Activated CD4-positive, alpha-beta T cell treated with anti-CD3 and anti-CD28 coated beads, Interleukin-2, amount 50 U/mL, for 16 hours (primary cell): ENCODE measurements around the gene TBC1D22A.
"Not testable (repeated sequence)": the region's sequence is repeated elsewhere in the genome, so short reads cannot be mapped to it uniquely, and the experiment has no call there.

Experiments used
- DNase-seq: peaks from one replicate; pipeline ENCODE4 v3.0.0-alpha.2; 2020

TBC1D22A gene

GRCh38 chr22:47164514-47165337 is 402.3 kb downstream of the TBC1D22A start:
- DNase-seq, result no peak

DNA sequence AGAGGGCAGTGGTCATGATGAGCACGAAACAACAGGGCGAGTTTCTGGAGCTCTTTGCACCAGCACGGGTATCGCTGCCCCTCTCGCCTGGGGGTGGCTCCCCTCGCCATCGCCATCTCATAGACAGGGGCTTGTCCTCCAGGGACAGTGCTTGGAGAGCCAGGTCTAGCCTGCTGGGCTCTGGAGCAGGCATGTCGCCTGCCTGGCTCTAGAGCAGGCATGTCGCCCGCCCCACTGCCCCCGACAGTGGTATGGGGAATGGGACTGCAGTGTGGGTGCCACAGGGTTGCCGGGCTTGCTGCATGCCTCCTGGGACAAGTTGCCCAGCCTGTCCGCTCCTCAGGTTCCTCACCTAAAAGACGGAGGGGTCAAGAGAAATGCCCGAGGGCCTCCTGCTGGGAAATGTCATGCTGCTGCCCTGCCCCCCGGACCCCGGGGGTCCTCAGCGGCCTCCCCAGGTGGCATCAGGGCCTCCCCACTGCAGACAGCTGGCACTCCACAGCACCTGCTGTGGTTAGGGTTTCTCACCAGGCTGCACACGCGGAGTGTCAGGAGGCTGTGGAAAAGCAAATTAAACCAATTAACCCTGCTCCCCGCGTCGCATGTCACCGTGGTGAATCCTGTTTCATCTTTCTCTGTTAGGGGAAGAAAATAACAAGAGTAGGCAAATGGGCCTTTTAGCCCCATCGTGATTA is 403.0 kb downstream of the TBC1D22A start:
- no peak for DNase-seq

DNA sequence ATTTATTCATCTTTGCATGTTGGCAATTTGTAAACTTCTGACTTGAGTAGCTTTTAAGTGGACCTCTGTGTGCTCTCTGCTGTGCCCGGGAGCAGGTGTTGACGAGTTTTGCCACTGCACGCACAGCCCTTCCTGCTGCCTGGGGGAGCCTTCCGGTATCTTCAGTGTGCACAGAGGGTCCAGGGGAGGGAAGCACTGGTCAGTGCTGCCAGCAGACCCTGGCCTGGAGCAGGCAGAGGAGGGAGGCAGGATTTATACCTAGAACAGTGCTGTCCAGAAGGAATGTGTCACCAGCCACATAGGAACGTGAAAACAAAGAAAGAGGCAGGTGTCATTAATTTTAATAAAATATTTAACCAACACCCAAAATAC is 403.6 kb downstream of the TBC1D22A start:
- no peak for DNase-seq

- no peak for DNase-seq
These were observed 404.1 kb downstream of the TBC1D22A start for GRCh38 chr22:47166446-47167016.

GRCh38 chr22:47167056-47167455 is 404.6 kb downstream of the TBC1D22A start:
- no peak for DNase-seq

DNA sequence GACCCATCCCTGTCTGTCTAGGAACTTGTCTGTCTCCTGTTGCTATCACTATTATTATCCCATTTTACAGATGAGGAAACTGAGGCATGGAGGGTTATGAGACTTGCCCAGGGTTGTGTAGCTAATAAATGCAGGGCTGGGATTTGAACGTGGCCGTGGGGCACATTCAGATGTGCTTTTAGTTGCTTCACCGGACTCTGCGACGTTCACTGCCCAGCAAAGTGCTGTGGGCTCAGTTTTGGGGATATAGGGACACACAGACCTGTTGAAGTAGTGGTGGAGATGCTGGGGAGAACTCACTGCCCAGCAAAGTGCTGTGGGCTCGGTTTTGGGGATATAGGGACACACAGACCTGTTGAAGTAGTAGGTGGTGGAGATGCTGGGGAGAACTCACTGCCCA is 405.5 kb downstream of the TBC1D22A start:
- not testable (repeated sequence) for DNase-seq

DNA sequence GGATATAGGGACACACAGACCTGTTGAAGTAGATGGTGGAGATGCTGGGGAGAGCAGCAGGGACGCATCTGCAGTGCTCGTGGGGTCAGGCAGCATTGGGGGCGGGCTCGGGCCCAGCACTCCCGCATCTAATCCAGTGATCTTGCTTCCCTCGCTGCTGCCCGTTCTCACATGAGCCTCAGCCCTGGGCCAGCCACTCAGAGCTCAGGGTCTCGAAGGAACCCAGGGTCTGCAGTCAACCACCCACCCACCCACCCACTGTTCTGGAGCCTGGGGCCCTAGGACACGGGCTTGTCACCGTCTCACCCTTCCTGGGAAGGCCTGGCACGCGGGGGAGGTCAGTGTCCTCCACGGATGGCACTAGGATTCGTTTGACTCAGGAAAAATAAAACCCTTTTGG is 406.0 kb downstream of the TBC1D22A start:
- DNase-seq, result no peak

GRCh38 chr22:47168900-47169800 is 406.7 kb downstream of the TBC1D22A start:
- no peak for DNase-seq

GRCh38 chr22:47169801-47170140 is 407.3 kb downstream of the TBC1D22A start:
- no peak for DNase-seq

DNA sequence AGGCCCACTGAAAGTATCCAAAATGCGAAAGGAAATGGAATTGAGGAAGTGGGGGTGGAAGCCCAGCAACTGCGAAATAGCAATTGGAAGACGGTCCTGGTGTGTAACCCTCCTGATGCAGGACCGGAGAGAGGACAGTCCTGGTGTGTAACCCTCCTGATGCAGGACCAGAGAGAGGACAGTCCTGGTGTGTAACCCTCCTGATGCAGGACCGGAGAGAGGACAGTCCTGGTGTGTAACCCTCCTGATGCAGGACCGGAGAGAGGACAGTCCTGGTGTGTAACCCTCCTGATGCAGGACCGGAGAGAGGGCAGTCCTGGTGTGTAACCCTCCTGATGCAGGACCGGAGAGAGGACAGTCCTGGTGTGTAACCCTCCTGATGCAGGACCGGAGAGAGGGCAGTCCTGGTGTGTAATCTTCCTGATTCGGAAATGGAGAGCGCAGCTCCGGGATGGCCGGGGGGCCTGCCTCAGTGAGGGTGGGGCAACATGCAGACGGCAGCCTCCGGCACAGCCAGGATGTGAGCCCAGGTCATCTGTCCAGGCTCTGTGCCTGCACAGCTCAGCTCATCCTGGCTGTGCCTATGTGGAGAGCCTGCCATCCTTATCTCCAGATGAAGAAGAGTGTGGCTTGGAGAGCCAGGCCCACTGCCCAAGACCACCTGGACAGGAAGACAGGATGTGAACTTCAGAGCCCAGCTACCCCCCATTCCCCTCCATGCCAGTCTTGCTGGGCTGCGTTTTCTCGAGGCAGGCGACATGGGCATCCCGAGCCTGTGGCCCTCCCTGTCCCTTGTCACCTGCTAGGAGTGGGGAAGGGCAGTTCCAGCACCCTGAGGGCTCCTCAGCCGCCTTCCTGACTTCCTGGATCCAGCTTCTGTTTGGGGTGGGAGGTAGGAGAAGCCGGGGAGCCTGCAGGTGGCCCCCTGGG is 408.3 kb downstream of the TBC1D22A start:
- DNase-seq, result not testable (repeated sequence)

- no peak for DNase-seq
These were observed 409.2 kb downstream of the TBC1D22A start for GRCh38 chr22:47171441-47172221.

DNA sequence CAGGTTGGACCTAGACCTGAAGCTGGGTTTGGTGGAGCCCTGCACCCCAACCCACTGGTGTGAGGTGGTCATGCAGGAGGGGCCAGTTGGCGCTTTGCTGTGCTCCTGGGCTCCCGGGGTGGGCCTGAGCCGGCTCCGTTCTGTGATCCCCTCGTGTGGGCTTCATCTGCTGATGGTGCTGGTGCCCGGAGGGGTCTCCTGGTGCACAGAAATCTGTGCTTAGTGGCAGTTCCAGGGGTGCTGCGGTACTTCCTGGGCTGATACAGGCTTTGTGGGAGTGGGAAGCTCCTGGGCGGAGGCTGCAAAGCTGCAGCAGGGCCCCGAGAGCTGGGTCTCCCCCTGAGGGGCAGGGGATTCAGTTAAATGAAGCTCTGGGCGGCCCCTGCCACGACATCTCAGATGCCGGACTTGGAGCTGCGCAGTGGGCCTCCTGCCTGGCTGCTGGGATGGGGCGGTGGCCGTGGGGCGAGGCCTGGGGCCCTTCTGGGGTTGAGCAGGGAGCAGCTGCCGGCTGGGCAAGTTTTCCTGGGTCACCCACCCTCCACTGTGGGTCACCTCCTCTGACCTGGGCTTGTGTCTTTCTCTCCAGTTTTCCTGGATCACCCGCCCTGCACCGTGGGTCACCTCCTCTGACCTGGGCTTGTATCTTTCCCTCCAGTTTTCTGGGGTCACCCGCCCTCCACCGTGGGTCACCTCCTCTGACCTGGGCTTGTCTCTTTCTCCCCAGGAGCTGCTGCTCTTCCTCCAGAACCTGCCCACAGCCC is 410.5 kb downstream of the TBC1D22A start:
- DNase-seq, result no peak

- DNase-seq, result no peak
These were observed 411.1 kb downstream of the TBC1D22A start for GRCh38 chr22:47173535-47174021.

DNA sequence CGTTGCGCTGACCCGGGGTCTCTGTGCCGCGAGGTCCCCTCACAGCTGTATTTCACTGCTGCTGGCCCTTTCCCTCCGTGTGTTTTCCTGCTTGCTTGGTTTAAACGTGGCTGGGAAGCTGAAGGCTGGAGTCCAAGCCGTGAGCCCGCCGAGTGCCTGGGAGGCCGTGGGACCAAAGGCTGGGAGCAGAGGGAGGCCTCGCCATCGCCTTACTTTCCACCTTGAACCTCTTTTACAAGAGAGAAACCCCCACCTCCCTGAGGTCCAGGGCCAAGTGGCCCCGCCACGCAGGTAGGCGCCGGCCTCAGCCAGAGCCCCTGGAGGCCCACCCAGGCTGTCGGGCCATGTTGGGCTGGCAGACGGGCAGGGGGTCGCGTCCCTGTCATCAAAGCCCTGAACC is 411.6 kb downstream of the TBC1D22A start:
- DNase-seq, result no peak

DNA sequence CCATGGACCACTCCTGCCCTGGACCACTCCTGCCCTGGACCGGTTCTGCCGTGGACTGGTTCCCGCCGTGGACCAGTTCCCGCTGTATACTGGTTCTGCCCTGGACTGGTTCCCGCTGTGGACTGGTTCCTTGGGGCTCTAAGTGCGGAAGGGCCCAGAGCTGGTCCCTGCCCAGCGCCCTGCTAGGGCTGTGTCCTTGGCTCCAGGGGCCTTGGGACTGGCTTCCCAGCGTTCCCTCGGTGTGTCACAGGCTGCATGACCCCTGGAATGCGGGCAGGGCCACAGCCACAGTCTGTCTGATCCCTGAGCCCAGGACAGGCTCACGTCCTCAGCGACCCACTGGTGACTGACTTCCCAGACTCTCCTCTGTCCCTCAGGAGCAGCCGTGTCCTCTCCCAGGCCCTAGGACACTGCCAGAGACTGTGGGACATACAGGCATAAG is 412.2 kb downstream of the TBC1D22A start:
- no peak for DNase-seq

DNA sequence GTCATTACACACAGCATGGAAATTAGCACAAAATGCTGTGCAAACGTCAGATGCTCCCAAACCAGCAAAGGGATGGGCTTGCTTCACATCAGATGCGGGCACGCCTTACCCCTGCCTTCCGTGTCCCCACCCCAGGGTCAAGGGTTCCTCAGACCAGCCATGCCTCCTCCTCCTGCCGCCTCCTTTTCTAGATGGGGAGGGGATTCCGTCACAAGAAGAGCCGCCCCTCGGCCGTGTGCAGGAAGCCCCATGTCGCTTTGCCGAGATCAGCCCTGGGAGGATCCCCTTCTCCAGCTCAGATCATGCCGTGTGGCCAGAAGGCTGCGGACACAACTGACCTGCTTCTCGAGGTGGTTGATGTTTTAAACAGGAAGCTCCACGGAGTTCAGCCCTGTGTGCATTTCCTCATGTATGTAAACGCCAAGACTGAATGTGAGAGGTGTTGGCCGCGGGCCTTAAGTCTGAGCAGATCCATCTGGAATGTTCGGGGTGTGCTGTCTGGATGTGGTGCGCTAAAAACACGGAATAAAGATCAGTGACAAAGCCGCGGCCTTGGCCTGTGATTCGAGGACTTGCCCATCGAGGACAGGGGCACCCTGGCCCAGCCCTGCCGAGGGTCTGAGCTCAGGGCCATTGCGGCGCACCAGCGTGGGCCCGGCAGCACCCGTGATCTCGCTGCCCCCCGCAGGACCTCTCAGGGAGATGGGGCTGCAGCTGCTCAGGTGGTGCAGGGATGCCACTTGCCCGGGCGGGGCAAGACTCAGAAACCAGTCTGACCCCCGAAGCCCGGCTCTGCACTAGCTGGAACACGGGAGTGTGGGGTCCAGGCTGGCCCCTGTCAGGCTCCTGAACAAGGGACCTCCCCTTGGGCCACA is 412.9 kb downstream of the TBC1D22A start:
- DNase-seq, result no peak

- DNase-seq, result no peak
These were observed 413.6 kb downstream of the TBC1D22A start for GRCh38 chr22:47176026-47176389.

- no peak for DNase-seq
These were observed 414.3 kb downstream of the TBC1D22A start for GRCh38 chr22:47176573-47177333.
